ENCODE measurements around the gene PI16. TPM values are rescaled to one million over a fixed set of nuclear protein-coding genes. Genes with fewer than 3 reads are reported as not detected.

PI16 gene
- total and polyA plus RNA-seq, 2 of the 13 experiments (the other 11 are each of a cell fraction or from before 2014, with no cell fraction given) = not detected

GRCh38 chr6:36936824-36937223 lies 17.7 kb upstream of the PI16 start:
- FAIRE-seq (no peak), DNase-seq (ENCODE audit: low spot score) (no peak), ATAC-seq (no peak)
- ChIA-PET POLR2A (no interaction called here), CTCF (ENCODE audit: low intra/inter-chr PET ratio, low total read pairs) (no interaction called here)
- Histone ChIP-seq H3K4me1 (ENCODE audit: insufficient read depth, low read length) (no peaks in the 10 kb centered on the region), H2AFZ (ENCODE audit: low read length) (no peak overlapping the region), H3K36me3 (replicated peaks in 1 of 2; ENCODE audit: control insufficient read depth in 1 of 2, insufficient read depth in 2 of 2, low read length in 2 of 2) (no peaks in the 10 kb centered on the region), H4K20me1 (ENCODE audit: insufficient read depth, low read length) (no peaks in the 10 kb centered on the region), H3K27me3 (ENCODE audit: control insufficient read depth in 1 of 2, insufficient read depth in 2 of 2, low read length in 2 of 2) (peaks cover 1 to 34% of the 10 kb centered on the region in 2 experiments; a peak in 4 of 5 replicates), H3K9ac (ENCODE audit: insufficient read depth, low read depth, low read length) (no peak overlapping the region), H3K9me3 (ENCODE audit: low read length) (no peaks in the 10 kb centered on the region), H3K4me3 (replicated peaks in 1 of 3; ENCODE audit: insufficient read depth in 1 of 3, low read depth in 2 of 3, low read length in 3 of 3) (no peak overlapping the region), H3K27ac (ENCODE audit: extremely low read length, insufficient read depth, low read length) (no peak overlapping the region), H3K4me2 (ENCODE audit: low read depth, low read length) (no peak overlapping the region), H3K79me2 (ENCODE audit: insufficient read depth, low read length) (no peaks in the 10 kb centered on the region)
- intact Hi-C loops (cut with micrococcal nuclease; ENCODE audit: unreplicated experiment) (no loop called here), in situ Hi-C loops (cut with HindIII; ENCODE audit: extremely low pct_ligation_motif_present, low pct_unique_long_range_greater_than_20kb) (no loop called here)
- BruUV-seq (replicated peaks) = no TSS peak
- TF ChIP-seq ZBTB25 (CRISPR knock-in tag; IDR thresholded peaks at IDR 0.05) = no peak
- TF ChIP-seq ZNF547 (CRISPR knock-in tag; IDR thresholded peaks at IDR 0.05) = no peak
- TF ChIP-seq THAP11 (CRISPR knock-in tag; IDR thresholded peaks at IDR 0.05) = no peak
- TF ChIP-seq TFE3 (CRISPR knock-in tag; IDR thresholded peaks at IDR 0.05) = no peak
- no peak for TF ChIP-seq ZBTB34 (CRISPR knock-in tag; IDR thresholded peaks at IDR 0.05)
- TF ChIP-seq ZNF839 (CRISPR knock-in tag; IDR thresholded peaks at IDR 0.05; ENCODE audit: borderline replicate concordance) = no peak
- TF ChIP-seq ZSCAN29 (CRISPR knock-in tag; conservative IDR thresholded peaks at IDR 0.05) = no peak
- no peak for TF ChIP-seq STAT5B (CRISPR knock-in tag; IDR thresholded peaks at IDR 0.05)
- TF ChIP-seq CREB3 (CRISPR knock-in tag; IDR thresholded peaks at IDR 0.05) = no peak
- no peak for TF ChIP-seq ZBTB20 (CRISPR knock-in tag; IDR thresholded peaks at IDR 0.05; ENCODE audit: borderline replicate concordance, low read depth)
- TF ChIP-seq ZEB1 (IDR thresholded peaks at IDR 0.05; ENCODE audit: insufficient replicate concordance, low read depth) = no peak
- TF ChIP-seq BCLAF1 (IDR thresholded peaks at IDR 0.05) = no peak
- no peak for TF ChIP-seq ELF3 (CRISPR knock-in tag; IDR thresholded peaks at IDR 0.05)
- WGBS (ENCODE audit: low lambda C conversion rate) = 73% methylated on average over 5 of the region's 5 CpGs

Measured in HepG2 (cell line).